Skeletal muscle satellite cell (primary cell): Measurements from ENCODE around the gene TBL1Y. TPM values are rescaled to one million over a fixed set of nuclear protein-coding genes. Genes with fewer than 3 reads are reported as not detected.
"Not testable (repeated sequence)": the region's sequence is repeated elsewhere in the genome, so short reads cannot be mapped to it uniquely, and the experiment has no call there.

ENCODE experiments used
- H3K27me3 ChIP-seq: 2 replicates; pipeline ENCODE4 v1.7.0; 2013; ENCODE audit warnings: low read length; ENCODE audit not compliant: control insufficient read depth, insufficient read depth
- H3K36me3 ChIP-seq: 2 replicates; pipeline ENCODE4 v1.7.0; 2013; ENCODE audit warnings: mild to moderate bottlenecking, control low read depth, low read length; ENCODE audit not compliant: insufficient read depth
- H3K4me1 ChIP-seq: 2 replicates; pipeline ENCODE4 v1.7.0; 2013; ENCODE audit warnings: low read length; ENCODE audit not compliant: control insufficient read depth, insufficient read depth
- H3K4me2 ChIP-seq: 2 replicates; pipeline ENCODE4 v1.7.0; 2013; ENCODE audit warnings: mild to moderate bottlenecking, low read length
- H3K4me3 ChIP-seq: 2 replicates; pipeline ENCODE4 v1.7.0; 2013; ENCODE audit warnings: low read length
- H3K9ac ChIP-seq: 2 replicates; pipeline ENCODE4 v1.7.0; 2013; ENCODE audit warnings: mild to moderate bottlenecking, low read depth, low read length, moderate library complexity
- H3K9me3 ChIP-seq: replicated peaks from 2 replicates; pipeline ENCODE4 v1.7.0; 2013; ENCODE audit warnings: mild to moderate bottlenecking, control low read depth, low read length
- total RNA-seq: library from RNA; depleted of rRNA; stranded (reverse); fragments of >200 nt; gene quantifications from 2 replicates; pipeline ENCODE4 v1.2.3, GENCODE V29; 2012; rRNA removed

The TBL1Y gene
- total RNA-seq, result not detected in 2 replicates

DNA sequence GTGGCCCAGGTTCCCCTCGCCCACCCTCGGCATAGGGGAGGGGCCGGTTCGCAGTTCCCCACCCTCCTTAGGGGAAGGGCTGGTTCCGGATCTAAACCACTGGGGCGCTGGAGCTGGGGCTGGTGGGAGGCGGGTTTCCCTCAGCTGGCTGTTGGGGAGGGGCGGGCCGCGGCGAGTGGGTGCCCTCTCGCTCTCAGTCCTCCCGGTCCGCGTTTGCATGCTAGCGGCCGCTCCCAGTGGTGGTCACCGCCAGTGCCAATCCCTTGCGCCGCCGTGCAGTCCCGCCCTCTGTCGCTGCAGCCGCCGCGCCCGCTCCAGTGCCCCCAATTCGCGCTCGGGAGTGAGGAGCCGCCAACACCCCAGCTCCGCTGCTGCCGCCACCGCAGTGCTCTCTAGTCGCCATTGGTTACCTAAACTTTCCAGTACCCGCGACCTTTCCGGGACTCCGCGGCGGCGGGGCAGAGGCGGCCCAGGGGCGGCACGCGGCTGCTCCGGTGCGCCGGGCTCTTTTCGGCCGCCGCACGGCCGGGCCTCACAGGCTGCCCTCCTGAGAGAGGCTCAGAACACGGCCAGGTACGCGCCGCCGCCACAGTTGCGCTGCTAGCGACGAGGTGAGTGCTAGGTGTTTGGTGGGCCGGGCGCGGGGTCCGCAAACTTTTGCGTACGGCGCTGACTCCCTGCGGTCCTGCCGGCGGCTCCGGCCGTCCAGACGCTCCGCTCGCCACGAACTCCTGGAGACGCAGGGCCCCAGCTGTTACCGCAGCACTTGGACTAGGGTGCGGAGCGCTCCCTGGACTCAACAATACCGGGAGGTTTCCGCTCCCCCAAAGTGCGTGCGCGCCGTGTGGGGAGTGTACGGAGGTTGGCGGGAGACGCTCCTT is at the start of gene TBL1Y:
Gene TBL1Y (plus strand): TSS at position 326 of the 881 bp plus-strand sequence. CDS start 114,388 bp downstream, outside the sequence.
- H3K36me3 ChIP-seq, result no peaks in the 10 kb centered on the region
- no peaks in the 10 kb centered on the region for H3K9me3 ChIP-seq
- H3K9ac ChIP-seq, result no peak within 1 kb of the TSS
- no peaks in the 10 kb centered on the region for H3K4me1 ChIP-seq
- H3K27me3 ChIP-seq, result no peaks in the 10 kb centered on the region
- no peak within 1 kb of the TSS for H3K4me3 ChIP-seq
- H3K4me2 ChIP-seq, result no peak within 1 kb of the TSS

DNA sequence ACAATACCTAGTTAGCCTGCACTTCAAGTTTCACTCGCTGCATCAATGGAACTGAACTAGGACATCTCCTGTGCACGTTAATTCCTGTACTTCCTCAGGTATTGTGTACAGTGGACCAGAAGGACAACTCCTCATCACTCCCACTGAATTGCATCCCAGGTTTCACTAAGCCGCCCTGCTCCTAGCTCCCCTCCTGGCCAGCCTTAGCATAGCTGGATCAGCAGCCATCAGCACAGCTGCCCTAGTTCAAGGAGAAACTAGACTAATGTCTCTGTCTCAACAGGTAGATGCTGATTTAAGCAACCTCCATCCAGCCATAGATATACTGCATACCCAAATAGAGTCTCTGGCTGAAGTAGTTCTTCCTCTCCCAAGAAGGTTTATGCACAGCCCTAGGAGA is 16.0 kb upstream of the TBL1Y start:
- Histone ChIP-seq H3K4me3 (no peak overlapping the region), H3K9me3 (no peaks in the 10 kb centered on the region), H3K36me3 (no peaks in the 10 kb centered on the region), H3K27me3 (no peaks in the 10 kb centered on the region), H3K9ac (no peak overlapping the region), H3K4me2 (no peak overlapping the region), H3K4me1 (no peaks in the 10 kb centered on the region)

DNA sequence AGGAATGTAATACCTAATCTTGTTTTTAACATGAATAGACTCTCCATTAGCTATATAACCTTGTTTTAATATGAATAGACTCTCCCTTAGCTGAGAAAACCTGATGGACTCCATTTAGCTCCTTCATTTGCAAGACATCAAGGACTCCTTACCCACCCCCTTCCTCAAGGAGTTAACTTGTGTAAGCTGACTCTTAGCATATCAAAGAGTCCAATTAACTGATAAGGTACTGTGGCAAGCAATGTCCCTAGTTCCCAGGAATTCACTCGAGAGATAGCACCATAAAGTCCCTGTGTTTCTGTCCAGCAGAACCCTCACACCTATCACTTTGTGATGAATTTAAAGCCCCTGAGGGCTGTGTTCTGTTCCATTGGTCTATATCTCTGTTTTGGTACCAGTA is 15.3 kb upstream of the TBL1Y start:
- Histone ChIP-seq H3K9me3 (no peaks in the 10 kb centered on the region), H3K36me3 (no peaks in the 10 kb centered on the region), H3K27me3 (no peaks in the 10 kb centered on the region), H3K4me2 (no peak overlapping the region), H3K9ac (no peak overlapping the region), H3K4me1 (no peaks in the 10 kb centered on the region), H3K4me3 (no peak overlapping the region)

DNA sequence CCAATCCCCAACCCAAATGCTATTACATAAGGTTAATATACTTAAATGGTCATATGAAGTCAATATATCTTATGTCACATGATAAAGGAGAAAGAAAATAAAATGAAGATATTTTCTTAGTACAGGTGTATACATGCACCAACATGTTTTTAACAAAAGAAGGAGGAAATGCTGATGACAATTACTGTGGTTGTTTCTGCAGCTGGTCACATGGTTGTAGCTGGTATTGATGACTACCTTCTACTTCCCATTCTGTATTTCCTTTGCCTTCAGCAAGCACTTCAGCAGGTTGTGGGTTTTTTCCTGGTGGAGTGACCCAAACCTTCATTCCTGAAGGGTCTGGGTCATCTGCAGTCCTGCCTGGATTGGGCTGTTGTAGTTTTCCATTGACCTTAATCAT is 8.4 kb upstream of the TBL1Y start:
- H3K4me3 ChIP-seq, H3K4me2 ChIP-seq, H3K36me3 ChIP-seq, H3K27me3 ChIP-seq, H3K4me1 ChIP-seq, H3K9ac ChIP-seq, H3K9me3 ChIP-seq: not testable (repeated sequence)

DNA sequence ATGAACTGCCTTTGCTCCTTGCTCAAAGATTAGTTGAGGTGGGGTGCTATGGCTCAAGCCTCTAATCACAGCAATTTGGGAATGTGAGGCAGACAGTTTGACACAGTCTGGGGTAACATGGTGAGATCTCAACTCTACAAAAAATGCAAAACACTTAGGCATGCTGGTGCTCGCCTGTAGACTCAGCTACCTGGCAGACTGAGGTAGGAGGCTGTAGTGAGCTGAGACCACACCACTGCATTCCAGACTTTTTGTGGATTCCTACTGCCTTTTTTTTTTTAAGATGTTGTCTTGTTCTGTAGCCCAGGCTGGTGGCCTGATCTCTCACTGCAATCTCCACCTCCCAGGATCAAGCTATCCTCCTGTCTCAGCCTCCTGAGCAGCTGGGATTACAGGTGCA is 2.9 kb upstream of the TBL1Y start:
- Histone ChIP-seq H3K27me3 (no peaks in the 10 kb centered on the region), H3K9ac (no peak overlapping the region), H3K4me1 (no peaks in the 10 kb centered on the region), H3K9me3 (no peaks in the 10 kb centered on the region), H3K4me3 (no peak overlapping the region), H3K36me3 (no peaks in the 10 kb centered on the region), H3K4me2 (no peak overlapping the region)

DNA sequence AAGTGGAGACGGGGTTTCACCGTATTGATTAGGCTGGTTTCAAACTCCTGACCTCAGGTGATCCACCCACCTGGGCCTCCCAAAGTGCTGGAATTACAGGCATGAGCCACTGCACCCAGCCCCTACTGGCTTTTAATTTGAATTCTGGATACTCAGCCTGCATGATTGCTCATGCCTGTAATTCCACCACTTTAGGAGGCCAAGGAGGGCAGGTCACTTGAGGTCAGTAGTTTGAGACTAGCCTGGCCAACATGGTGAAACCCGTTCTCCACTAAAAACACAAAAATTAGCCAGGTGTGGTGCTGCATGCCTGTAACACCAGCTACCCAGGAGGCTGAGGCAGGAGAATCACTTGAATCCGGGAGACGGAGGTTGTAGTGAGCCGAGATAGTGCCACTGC is 2.5 kb upstream of the TBL1Y start:
- not testable (repeated sequence) for H3K9me3 ChIP-seq, H3K4me3 ChIP-seq, H3K4me1 ChIP-seq, H3K9ac ChIP-seq, H3K4me2 ChIP-seq, H3K36me3 ChIP-seq, H3K27me3 ChIP-seq

DNA sequence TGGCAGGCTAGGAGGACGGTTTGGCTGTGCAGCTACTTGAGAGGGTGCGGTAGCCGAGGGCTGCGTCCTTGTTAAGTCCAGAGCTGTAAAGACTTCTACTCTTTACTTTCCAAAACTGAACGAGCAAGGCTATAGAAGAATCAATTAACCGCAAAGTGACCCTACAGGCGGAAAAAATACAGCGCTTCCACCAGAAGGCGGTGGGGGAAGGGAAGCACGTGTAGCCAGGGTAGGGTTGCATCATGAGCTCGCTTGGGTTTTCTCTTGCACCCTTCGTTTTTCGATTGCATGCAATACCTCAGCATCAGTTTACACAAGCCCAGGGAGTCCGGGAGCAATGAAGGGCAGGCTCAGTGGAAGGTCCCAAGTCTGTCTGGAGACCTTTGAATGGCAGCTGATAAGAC is 1.4 kb upstream of the TBL1Y start:
- Histone ChIP-seq H3K36me3 (no peaks in the 10 kb centered on the region), H3K4me2 (no peak overlapping the region), H3K27me3 (no peaks in the 10 kb centered on the region), H3K4me3 (no peak overlapping the region), H3K4me1 (no peaks in the 10 kb centered on the region), H3K9ac (no peak overlapping the region), H3K9me3 (no peaks in the 10 kb centered on the region)

DNA sequence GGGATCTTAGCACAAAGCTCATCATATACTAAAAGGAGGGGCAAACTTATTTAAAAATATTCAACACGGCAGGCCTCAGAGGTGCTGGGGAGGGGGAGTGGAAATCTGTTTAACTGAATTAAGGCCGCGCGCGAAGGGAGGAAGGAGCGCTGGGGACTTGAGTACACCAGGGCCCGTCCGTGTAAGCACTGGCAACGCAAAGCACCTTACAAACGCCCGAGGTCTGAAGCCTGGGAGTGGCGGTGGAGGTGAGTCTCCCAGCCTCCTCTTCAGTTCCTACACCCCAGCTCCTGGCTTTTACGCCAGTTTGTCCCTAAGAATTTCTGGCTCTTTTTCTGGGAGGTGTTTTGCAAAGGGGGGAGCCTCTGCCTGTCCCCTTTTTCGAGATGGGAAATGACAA is 641 bp upstream of the TBL1Y start:
- Histone ChIP-seq H3K36me3 (no peaks in the 10 kb centered on the region), H3K4me3 (no peak overlapping the region), H3K27me3 (no peaks in the 10 kb centered on the region), H3K9me3 (no peaks in the 10 kb centered on the region), H3K4me2 (no peak overlapping the region), H3K4me1 (no peaks in the 10 kb centered on the region), H3K9ac (no peak overlapping the region)

DNA sequence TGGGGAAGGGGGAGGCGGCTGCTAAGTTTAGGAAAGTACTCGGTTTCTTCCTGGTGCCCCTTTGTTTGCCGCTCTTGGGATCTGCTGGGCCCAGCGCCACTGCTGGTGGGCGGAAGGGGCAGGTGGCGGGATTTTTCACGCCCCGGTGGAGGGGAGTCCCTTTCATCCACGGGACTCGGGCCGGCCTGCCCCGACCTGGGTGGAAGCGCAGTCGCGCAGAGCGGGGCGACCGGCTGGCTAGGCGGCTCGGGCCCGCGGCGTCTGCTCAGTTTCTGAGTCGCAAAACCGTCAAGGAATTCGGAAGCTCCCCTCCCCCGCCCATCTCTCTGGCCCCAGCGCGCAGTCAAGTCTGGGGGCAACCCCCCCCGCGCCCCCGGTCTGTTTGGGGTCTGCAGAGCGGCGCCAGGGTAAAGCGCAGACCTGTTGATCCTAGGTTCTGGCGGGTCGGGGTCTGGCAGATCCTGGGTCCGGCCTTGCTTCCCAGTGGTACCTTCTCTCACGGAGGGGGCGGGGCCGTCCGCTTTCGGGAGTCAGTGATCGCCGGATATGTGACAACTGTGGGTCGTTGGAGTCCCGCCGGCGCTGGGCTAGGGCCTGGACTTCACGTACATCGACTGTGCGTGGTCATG is 870 bp downstream of the TBL1Y start, which contains the start of gene AMELY:
Gene AMELY (minus strand): TSS at position 500 of the 629 bp plus-strand sequence. CDS start 39,144 bp downstream, outside the sequence.
- Histone ChIP-seq H3K4me1 (no peaks in the 10 kb centered on the region), H3K36me3 (no peaks in the 10 kb centered on the region), H3K9ac (no peak within 1 kb of the TSS), H3K27me3 (no peaks in the 10 kb centered on the region), H3K9me3 (no peaks in the 10 kb centered on the region), H3K4me2 (no peak within 1 kb of the TSS), H3K4me3 (no peak within 1 kb of the TSS)

DNA sequence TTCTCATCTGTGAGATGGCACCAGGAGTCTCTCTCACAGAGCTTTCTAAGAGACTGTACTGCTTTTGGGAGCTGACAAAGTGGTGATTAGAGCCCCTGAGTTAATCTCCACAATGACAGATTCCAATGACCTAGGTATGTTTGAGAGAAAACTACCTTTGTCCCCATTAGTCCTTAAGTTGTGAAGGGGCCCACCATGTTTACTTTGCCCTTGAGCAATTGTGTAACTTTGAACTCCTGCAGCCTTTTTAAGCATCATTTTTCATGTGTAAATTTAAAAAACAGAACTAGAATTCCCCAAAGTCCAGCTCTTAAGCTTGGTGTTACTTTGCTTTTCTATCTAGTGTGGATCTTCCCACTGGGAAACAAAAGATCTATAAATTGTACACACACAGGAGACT is 2.9 kb downstream of the TBL1Y start:
- no peaks in the 10 kb centered on the region for H3K4me1 ChIP-seq
- H3K9ac ChIP-seq, result no peak overlapping the region
- H3K27me3 ChIP-seq, result no peaks in the 10 kb centered on the region
- H3K4me2 ChIP-seq, result no peak overlapping the region
- no peaks in the 10 kb centered on the region for H3K36me3 ChIP-seq
- no peaks in the 10 kb centered on the region for H3K9me3 ChIP-seq
- H3K4me3 ChIP-seq, result no peak overlapping the region

DNA sequence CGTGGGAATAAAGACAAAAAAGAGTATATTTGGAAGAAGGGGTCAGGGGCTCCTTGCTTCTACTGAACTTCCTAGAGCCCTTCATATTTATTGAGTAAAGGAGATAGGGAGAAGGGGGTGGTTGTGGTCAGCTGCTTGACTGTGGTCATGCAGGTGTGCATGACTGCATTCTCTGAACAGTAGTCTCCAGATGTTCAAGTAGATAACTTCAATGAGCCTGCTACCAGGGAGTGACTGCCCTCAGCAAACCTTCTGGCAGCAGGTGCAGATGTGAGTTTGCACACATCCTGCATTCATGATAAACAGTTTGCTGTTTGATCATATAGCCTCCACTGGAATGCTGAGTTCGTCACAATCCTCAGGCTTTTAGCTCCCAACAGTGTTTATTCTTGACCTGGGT is 10.6 kb downstream of the TBL1Y start:
- no peak overlapping the region for H3K4me3 ChIP-seq
- H3K4me1 ChIP-seq, result no peaks in the 10 kb centered on the region
- H3K4me2 ChIP-seq, result no peak overlapping the region

DNA sequence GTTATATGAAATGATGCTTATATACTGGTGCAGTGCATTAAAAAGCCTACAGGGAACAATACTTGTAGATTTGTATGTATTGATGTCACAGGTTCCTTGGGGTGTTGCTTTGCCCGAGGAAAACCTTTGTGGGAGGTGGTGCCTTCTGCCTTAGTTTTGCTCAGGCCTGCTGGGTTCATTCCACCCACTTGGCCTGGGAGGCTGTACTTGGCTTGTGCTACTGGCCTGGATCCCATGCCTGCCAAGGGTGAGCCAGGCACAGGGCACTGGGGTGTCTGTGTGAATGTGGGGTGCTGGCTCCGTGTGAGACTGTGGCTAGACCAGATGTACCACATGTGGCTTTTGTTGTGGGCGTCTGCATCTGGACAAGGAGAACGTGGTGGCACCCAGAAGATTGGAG is 17.8 kb downstream of the TBL1Y start:
- no peak overlapping the region for H3K9ac ChIP-seq
- no peak overlapping the region for H3K4me2 ChIP-seq
- no peaks in the 10 kb centered on the region for H3K27me3 ChIP-seq
- no peak overlapping the region for H3K4me3 ChIP-seq
- H3K4me1 ChIP-seq, result no peaks in the 10 kb centered on the region
- no peaks in the 10 kb centered on the region for H3K36me3 ChIP-seq
- no peaks in the 10 kb centered on the region for H3K9me3 ChIP-seq

More for the DNA sequence above, 10.6 kb downstream of the TBL1Y start:
- Histone ChIP-seq H3K27me3 (no peaks in the 10 kb centered on the region), H3K9ac (no peak overlapping the region), H3K9me3 (no peaks in the 10 kb centered on the region), H3K36me3 (no peaks in the 10 kb centered on the region)
